WERI-Rb-1 (cell line): ENCODE data around the gene NBEAL1.

Experiments used
- DNase-seq: peaks from one replicate; pipeline ENCODE4 v3.0.0-alpha.2; 2020
- H3K27ac ChIP-seq: fragments of 250-450 bp; sonication (Bioruptor Pico); 2 replicates; pipeline ENCODE4 v1.5.1; 2020; ENCODE audit warnings: mild to moderate bottlenecking, moderate library complexity
- H3K27me3 ChIP-seq: fragments of 250-450 bp; sonication (Bioruptor Pico); 2 replicates; pipeline ENCODE4 v1.5.1; 2021; ENCODE audit warnings: mild to moderate bottlenecking, low read depth, moderate library complexity; ENCODE audit not compliant: insufficient read depth, severe bottlenecking
- H3K36me3 ChIP-seq: fragments of 250-450 bp; sonication (Bioruptor Pico); 2 replicates; pipeline ENCODE4 v1.5.1; 2020; ENCODE audit warnings: mild to moderate bottlenecking, moderate library complexity
- H3K4me3 ChIP-seq: 2 replicates; pipeline ENCODE4 v1.5.1; 2011; ENCODE audit warnings: low read depth, mild to moderate bottlenecking, control low read depth, low read length
- H3K9me3 ChIP-seq: fragments of 250-450 bp; sonication (Bioruptor Pico); 2 replicates; pipeline ENCODE4 v1.5.1; 2021; ENCODE audit warnings: mild to moderate bottlenecking, moderate library complexity; ENCODE audit not compliant: severe bottlenecking
- CTCF ChIP-seq: IDR thresholded peaks from 2 replicates; pipeline ENCODE4 v1.5.1; 2011; ENCODE audit warnings: low read depth, mild to moderate bottlenecking, control low read depth, inconsistent platforms, low read length

The NBEAL1 gene

DNA sequence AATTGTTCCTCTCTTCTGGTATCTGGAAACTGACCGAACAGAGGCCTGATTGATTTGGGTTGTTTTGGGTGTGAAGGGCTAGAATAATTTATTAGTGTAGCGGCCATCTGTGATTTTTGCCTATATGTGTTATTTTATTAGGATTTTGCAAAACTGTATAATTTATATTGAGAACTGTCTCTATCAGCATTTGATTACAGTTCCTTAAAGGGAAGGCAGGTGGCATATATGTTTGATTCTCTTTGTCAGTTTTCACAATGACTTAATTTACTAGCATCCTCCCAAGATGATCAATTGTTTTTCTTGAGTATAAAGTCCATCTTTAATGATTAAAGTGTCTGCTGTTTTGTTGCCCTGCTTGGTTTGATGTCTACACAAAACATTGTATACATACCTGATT, 4.5 kb downstream of the NBEAL1 start:
- no peaks in the 10 kb centered on the region for H3K9me3 ChIP-seq
- H3K27me3 ChIP-seq = no peaks in the 10 kb centered on the region
- H3K27ac ChIP-seq = no peak overlapping the region
- DNase-seq = no peak
- no peaks in the 10 kb centered on the region for H3K36me3 ChIP-seq
- H3K4me3 ChIP-seq = no peak overlapping the region
- TF ChIP-seq CTCF = no peak

GRCh38 chr2:203021991-203022390, 7.3 kb downstream of the NBEAL1 start:
- Histone ChIP-seq H3K9me3 (no peaks in the 10 kb centered on the region), H3K36me3 (no peaks in the 10 kb centered on the region), H3K4me3 (no peak overlapping the region), H3K27ac (no peak overlapping the region), H3K27me3 (no peaks in the 10 kb centered on the region)
- no peak for DNase-seq
- no peak for TF ChIP-seq CTCF

DNA sequence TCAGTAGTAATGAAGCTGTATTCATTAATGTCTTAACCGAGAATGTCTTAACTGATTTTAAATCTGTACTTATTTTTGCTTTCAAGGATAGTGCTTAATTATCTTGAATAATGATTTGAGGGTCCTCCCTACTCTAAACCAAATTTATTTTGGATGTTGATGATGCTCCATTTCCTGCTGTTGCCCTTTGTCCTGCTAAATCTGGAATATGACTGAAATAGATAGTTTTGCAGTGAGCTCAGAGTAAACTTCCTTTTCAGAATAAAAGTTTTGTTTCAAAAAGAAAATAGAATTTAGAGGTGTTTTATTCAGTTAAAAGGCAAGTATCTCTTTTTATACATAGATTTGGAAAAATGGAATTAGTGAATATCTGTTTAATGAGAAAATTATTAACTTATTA, 8.1 kb downstream of the NBEAL1 start:
- H3K9me3 ChIP-seq = no peaks in the 10 kb centered on the region
- H3K27me3 ChIP-seq = no peaks in the 10 kb centered on the region
- H3K27ac ChIP-seq = no peak overlapping the region
- DNase-seq = no peak
- H3K36me3 ChIP-seq = no peaks in the 10 kb centered on the region
- no peak overlapping the region for H3K4me3 ChIP-seq
- no peak for TF ChIP-seq CTCF

DNA sequence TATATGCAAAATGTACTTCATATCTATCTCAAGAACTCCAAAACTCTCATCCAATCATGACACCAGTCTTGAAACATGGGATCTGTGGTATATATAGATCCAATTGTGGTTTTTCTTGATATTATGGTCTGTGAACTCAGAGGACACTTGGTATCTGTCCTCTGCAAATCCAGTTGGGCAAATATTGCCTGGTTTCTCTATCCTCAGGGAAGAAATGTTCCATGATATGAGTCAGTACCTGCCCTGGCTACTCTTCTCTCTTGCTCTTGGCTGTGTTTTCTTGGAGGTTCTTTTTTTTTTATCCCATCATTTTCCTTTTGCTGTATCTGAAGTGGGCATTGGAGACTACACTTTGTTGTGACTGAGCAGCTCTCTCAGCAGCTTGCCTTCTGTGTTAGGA, 10.9 kb downstream of the NBEAL1 start:
- H3K4me3 ChIP-seq = no peak overlapping the region
- H3K36me3 ChIP-seq = no peaks in the 10 kb centered on the region
- no peaks in the 10 kb centered on the region for H3K9me3 ChIP-seq
- no peaks in the 10 kb centered on the region for H3K27me3 ChIP-seq
- TF ChIP-seq CTCF = no peak
- DNase-seq = no peak
- no peak overlapping the region for H3K27ac ChIP-seq

DNA sequence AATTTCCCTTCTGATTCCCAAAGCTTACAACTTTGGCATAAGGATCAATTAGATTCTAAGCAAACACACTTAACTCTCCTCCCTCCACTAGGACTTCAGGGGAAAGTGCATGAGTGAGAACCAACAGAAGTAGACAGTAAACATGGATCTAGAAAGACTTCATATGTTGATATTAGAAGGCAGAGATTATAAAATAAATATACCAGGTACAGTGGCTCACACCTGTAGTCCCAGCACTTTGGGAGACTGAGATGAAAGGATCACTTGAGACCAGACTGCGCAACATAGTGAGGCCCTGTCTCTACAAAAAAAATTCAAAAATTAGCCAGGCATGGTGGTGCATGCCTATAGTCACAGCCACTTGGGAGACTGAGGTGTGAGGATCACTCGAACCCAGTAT, 15.9 kb downstream of the NBEAL1 start:
- Histone ChIP-seq H3K36me3 (no peaks in the 10 kb centered on the region), H3K27me3 (no peaks in the 10 kb centered on the region), H3K27ac (no peak overlapping the region), H3K4me3 (no peak overlapping the region), H3K9me3 (no peaks in the 10 kb centered on the region)
- no peak for TF ChIP-seq CTCF
- DNase-seq = no peak

- no peak for TF ChIP-seq CTCF
- Histone ChIP-seq H3K36me3 (no peaks in the 10 kb centered on the region), H3K4me3 (no peak overlapping the region), H3K27me3 (no peaks in the 10 kb centered on the region), H3K27ac (no peak overlapping the region), H3K9me3 (no peaks in the 10 kb centered on the region)
- no peak for DNase-seq
These were observed 16.3 kb downstream of the NBEAL1 start for GRCh38 chr2:203030991-203031390.
